H9 (cell line): ENCODE data around the gene SLC25A42. TPM values are rescaled to one million over a fixed set of nuclear protein-coding genes. Genes with fewer than 3 reads are reported as not detected.

ENCODE experiments used
- DNase-seq: peaks from one replicate; pipeline ENCODE4 v3.0.0-alpha.2; 2017
- H2AFZ ChIP-seq: one replicate; pipeline ENCODE4 v1.6.1; 2013; ENCODE audit warnings: mild to moderate bottlenecking, low read length, control low read depth, moderate library complexity
- H2AK5ac ChIP-seq: 2 replicates; pipeline ENCODE4 v1.6.1; 2013; ENCODE audit warnings: low read length, control low read depth, mixed read lengths; ENCODE audit not compliant: insufficient read length
- H2BK120ac ChIP-seq: one replicate; pipeline ENCODE4 v1.6.1; 2013; ENCODE audit warnings: low read depth, mild to moderate bottlenecking, low read length, control low read depth, inconsistent platforms; ENCODE audit not compliant: poor library complexity, severe bottlenecking
- H2BK12ac ChIP-seq: 2 replicates; pipeline ENCODE4 v1.6.1; 2013; ENCODE audit warnings: low read length, control low read depth, mixed read lengths, low read depth; ENCODE audit not compliant: insufficient read length
- H2BK15ac ChIP-seq: 2 replicates; pipeline ENCODE4 v1.6.1; 2013; ENCODE audit warnings: low read depth, low read length, control low read depth
- H2BK20ac ChIP-seq: one replicate; pipeline ENCODE4 v1.6.1; 2013; ENCODE audit warnings: low read depth, mild to moderate bottlenecking, low read length, control low read depth, inconsistent platforms; ENCODE audit not compliant: poor library complexity, severe bottlenecking
- H2BK5ac ChIP-seq: 2 replicates; pipeline ENCODE4 v1.6.1; 2013; ENCODE audit warnings: low read length, control low read depth, mixed read lengths; ENCODE audit not compliant: insufficient read length
- H3K14ac ChIP-seq: 2 replicates; pipeline ENCODE4 v1.6.1; 2013; ENCODE audit warnings: low read length, control low read depth; ENCODE audit not compliant: insufficient read depth
- H3K18ac ChIP-seq: 2 replicates; pipeline ENCODE4 v1.6.1; 2013; ENCODE audit warnings: low read depth, mild to moderate bottlenecking, mixed read lengths, low read length, control low read depth; ENCODE audit not compliant: insufficient read length
- H3K23ac ChIP-seq: 2 replicates; pipeline ENCODE4 v1.6.1; 2013; ENCODE audit warnings: low read length, control low read depth, mixed read lengths, low read depth; ENCODE audit not compliant: insufficient read length
- H3K23me2 ChIP-seq: 2 replicates; pipeline ENCODE4 v1.6.1; 2013; ENCODE audit warnings: low read depth, mild to moderate bottlenecking, mixed read lengths, low read length, control low read depth; ENCODE audit not compliant: insufficient read length, poor library complexity, severe bottlenecking
- H3K27ac ChIP-seq: 2 replicates; pipeline ENCODE4 v1.5.1; 2013; ENCODE audit warnings: low read length, control low read depth, mixed read lengths, low read depth; ENCODE audit not compliant: insufficient read length
- H3K27me3 ChIP-seq: 2 replicates; pipeline ENCODE4 v1.6.1; 2013; ENCODE audit warnings: low read length, control low read depth, inconsistent platforms; ENCODE audit not compliant: insufficient read depth
- H3K4ac ChIP-seq: 2 replicates; pipeline ENCODE4 v1.6.1; 2013; ENCODE audit warnings: low read depth, mild to moderate bottlenecking, control low read depth, inconsistent platforms, low read length, moderate library complexity
- H3K4me1 ChIP-seq: 2 replicates; pipeline ENCODE4 v1.6.1; 2013; ENCODE audit warnings: low read length, control low read depth, inconsistent platforms; ENCODE audit not compliant: insufficient read depth
- H3K4me2 ChIP-seq: 2 replicates; pipeline ENCODE4 v1.6.1; 2013; ENCODE audit warnings: low read length, control low read depth, mixed read lengths; ENCODE audit not compliant: insufficient read length, insufficient read depth
- H3K56ac ChIP-seq: 2 replicates; pipeline ENCODE4 v1.6.1; 2013; ENCODE audit warnings: low read depth, mild to moderate bottlenecking, mixed read lengths, low read length, control low read depth; ENCODE audit not compliant: insufficient read length
- H3K79me1 ChIP-seq: 2 replicates; pipeline ENCODE4 v1.6.1; 2013; ENCODE audit warnings: low read depth, mild to moderate bottlenecking, moderate library complexity, low read length, control low read depth, inconsistent platforms; ENCODE audit not compliant: insufficient read depth, poor library complexity, severe bottlenecking
- H3K79me2 ChIP-seq: 2 replicates; pipeline ENCODE4 v1.6.1; 2013; ENCODE audit warnings: low read length, control low read depth, inconsistent platforms; ENCODE audit not compliant: insufficient read depth
- H3K9ac ChIP-seq: 2 replicates; pipeline ENCODE4 v1.6.1; 2013; ENCODE audit warnings: low read length, control low read depth, mixed read lengths; ENCODE audit not compliant: insufficient read length; ENCODE audit errors: extremely low read depth
- H3K9me3 ChIP-seq: one replicate; pipeline ENCODE4 v1.6.1; 2013; ENCODE audit warnings: low read depth, low read length, inconsistent platforms; ENCODE audit not compliant: control insufficient read depth
- H3T11ph ChIP-seq: one replicate; pipeline ENCODE4 v1.6.1; 2013; ENCODE audit warnings: mild to moderate bottlenecking, low read length, control low read depth, inconsistent platforms
- H4K20me1 ChIP-seq: one replicate; pipeline ENCODE4 v1.6.1; 2013; ENCODE audit not compliant: control insufficient read depth, insufficient read length, insufficient read depth
- H4K5ac ChIP-seq: 2 replicates; pipeline ENCODE4 v1.6.1; 2013; ENCODE audit warnings: low read depth, mild to moderate bottlenecking, mixed read lengths, low read length, control low read depth; ENCODE audit not compliant: insufficient read length
- H4K8ac ChIP-seq: replicated peaks from 2 replicates; pipeline ENCODE4 v1.6.1; 2013; ENCODE audit warnings: low read length, control low read depth, mixed read lengths, low read depth; ENCODE audit not compliant: insufficient read length
- H4K91ac ChIP-seq: 2 replicates; pipeline ENCODE4 v1.6.1; 2013; ENCODE audit warnings: low read depth, mild to moderate bottlenecking, moderate library complexity, mixed read lengths, low read length, control low read depth; ENCODE audit not compliant: insufficient read length
- H3K27ac Mint-ChIP-seq, 3 experiments: 2 replicates in 2 of 3; 3 replicates in 1 of 3; pipeline ENCODE4 v1.8.0; 2020 to 2021; ENCODE audit warnings: mixed read lengths in 3 of 3, mild to moderate bottlenecking in 1 of 3, moderate library complexity in 1 of 3
- H3K27me3 Mint-ChIP-seq: 2 replicates; pipeline ENCODE4 v1.8.0; 2021; ENCODE audit warnings: low read depth, mild to moderate bottlenecking, moderate library complexity, mixed read lengths
- H3K36me3 Mint-ChIP-seq, 3 experiments: 2 replicates in 2 of 3; 3 replicates in 1 of 3; pipeline ENCODE4 v1.8.0; 2020 to 2021; ENCODE audit warnings: low read depth in 3 of 3, mixed read lengths in 3 of 3; ENCODE audit not compliant: insufficient read depth in 1 of 3
- H3K4me1 Mint-ChIP-seq, 2 experiments: 2 replicates each; pipeline ENCODE4 v1.8.0; 2020; ENCODE audit warnings: mixed read lengths in 2 of 2
- H3K4me3 Mint-ChIP-seq, 2 experiments: 2 replicates in 1 of 2; 3 replicates in 1 of 2; pipeline ENCODE4 v1.8.0; 2020 to 2021; ENCODE audit warnings: mild to moderate bottlenecking in 2 of 2, mixed read lengths in 2 of 2, moderate library complexity in 1 of 2
- H3K9me3 Mint-ChIP-seq, 2 experiments: 2 replicates in 1 of 2; 3 replicates in 1 of 2; pipeline ENCODE4 v1.8.0; 2020; ENCODE audit warnings: mild to moderate bottlenecking in 2 of 2, mixed read lengths in 2 of 2, moderate library complexity in 1 of 2
- CTCF ChIP-seq: fragments of 200-600 bp; sonication (generic); conservative IDR thresholded peaks from 3 replicates; pipeline ENCODE4 v1.8.0; 2021; ENCODE audit warnings: antibody characterized with exemption, mild to moderate bottlenecking
- WGBS: extraction: QIAGEN DNeasy Blood & Tissue Kit; methylation state at CpG from one replicate; pipeline ENCODE4 v1.1.7; 2013; ENCODE audit warnings: missing lambda C conversion rate, low lambda C conversion rate, mixed read lengths; ENCODE audit not compliant: insufficient read length; ENCODE audit errors: extremely low coverage; 5-methylcytosine and 5-hydroxymethylcytosine counted together
- total RNA-seq: library from RNA; stranded (reverse); gene quantifications from 2 replicates; pipeline ENCODE4 v1.2.1, GENCODE V29; 2021

SLC25A42 gene
- total RNA-seq, 1 experiment from 2014 or later, result 3.6 TPM

GRCh38 chr19:19162495-19162894 is 98.7 kb downstream of the SLC25A42 start:
- WGBS, result no CpG with 5 or more reads among the region's 7 CpGs
- Histone ChIP-seq H3T11ph (no peak overlapping the region), H3K9me3 (no peaks in the 10 kb centered on the region), H3K4me1 (no peaks in the 10 kb centered on the region), H2AK5ac (no peak overlapping the region), H2BK5ac (no peak overlapping the region), H2BK15ac (no peak overlapping the region), H3K27me3 (no peaks in the 10 kb centered on the region), H3K23ac (no peak overlapping the region), H3K56ac (no peak overlapping the region), H3K79me2 (no peaks in the 10 kb centered on the region), H2BK20ac (no peak overlapping the region), H2AFZ (no peak overlapping the region), H4K91ac (no peak overlapping the region), H3K18ac (no peak overlapping the region), H4K5ac (no peak overlapping the region), H3K4me2 (no peak overlapping the region), H4K8ac (no peak overlapping the region), H3K9ac (no peak overlapping the region), H3K4ac (no peak overlapping the region), H3K79me1 (no peaks in the 10 kb centered on the region), H2BK12ac (no peak overlapping the region), H4K20me1 (no peaks in the 10 kb centered on the region), H3K14ac (no peak overlapping the region), H3K27ac (no peak overlapping the region), H2BK120ac (no peak overlapping the region), H3K23me2 (no peaks in the 10 kb centered on the region)
- no peak overlapping the region for H3K4me3 Mint-ChIP-seq
- no peaks in the 10 kb centered on the region for H3K9me3 Mint-ChIP-seq
- no peaks in the 10 kb centered on the region; a peak in 2 of 7 replicates for H3K36me3 Mint-ChIP-seq
- TF ChIP-seq CTCF, result no peak
- H3K27me3 Mint-ChIP-seq, result peaks cover 26% of the 10 kb centered on the region
- no peak for DNase-seq
- no peak overlapping the region for H3K27ac Mint-ChIP-seq
- peaks cover 6 to 21% of the 10 kb centered on the region in 2 experiments for H3K4me1 Mint-ChIP-seq

Other genes with a start within 250 kb of the SLC25A42 start
- gene UPF1, start 232.0 kb upstream of the SLC25A42 start, total RNA-seq, result 83.3 and 85.4 TPM in 2 replicates
- 19.3 and 20.3 TPM in 2 replicates for gene CERS1, start 167.8 kb upstream of the SLC25A42 start, total RNA-seq
- 185 and 198 TPM in 2 replicates for gene COPE, start 144.6 kb upstream of the SLC25A42 start, total RNA-seq
- 52.3 and 52.4 TPM in 2 replicates for gene DDX49, start 144.3 kb upstream of the SLC25A42 start, total RNA-seq
- 19.6 and 20.2 TPM in 2 replicates for gene HOMER3, start 122.8 kb upstream of the SLC25A42 start, total RNA-seq
- 95.2 and 102 TPM in 2 replicates for gene SUGP2, start 30.5 kb upstream of the SLC25A42 start, total RNA-seq
- gene ARMC6, start 30.4 kb upstream of the SLC25A42 start, total RNA-seq, result 66.5 and 69.0 TPM in 2 replicates
- gene TMEM161A, start 74.5 kb downstream of the SLC25A42 start, total RNA-seq, result 40.9 and 41.7 TPM in 2 replicates
- gene MEF2B, start 106.3 kb downstream of the SLC25A42 start, total RNA-seq, result 1.3 TPM in 2 replicates
- 20.4 and 21.7 TPM in 2 replicates for gene BORCS8, start 128.2 kb downstream of the SLC25A42 start, total RNA-seq
- 78.9 and 81.8 TPM in 2 replicates for gene RFXANK, start 128.3 kb downstream of the SLC25A42 start, total RNA-seq
- gene NR2C2AP, start 139.4 kb downstream of the SLC25A42 start, total RNA-seq, result 30.7 and 31.7 TPM in 2 replicates
- 1.5 and 1.6 TPM in 2 replicates for gene NCAN, start 148.0 kb downstream of the SLC25A42 start, total RNA-seq
- gene TM6SF2, start 209.3 kb downstream of the SLC25A42 start, total RNA-seq, result 3.2 and 3.5 TPM in 2 replicates